Keratinocyte (primary cell): ENCODE measurements around the gene CCDC60. TPM values are rescaled to one million over a fixed set of nuclear protein-coding genes. Genes with fewer than 3 reads are reported as not detected.

Experiments used
- DNase-seq: peaks from one replicate; pipeline ENCODE4 v3.0.0-alpha.2; 2011; ENCODE audit warnings: low read depth, missing footprints, low spot score
- FAIRE-seq: peaks from 2 replicates; lab custom pipeline; 2011; peaks lifted over from hg19 to GRCh38; lab: Jason Lieb, UNC
- H2AFZ ChIP-seq: 2 replicates; pipeline ENCODE4 v1.6.0; 2012; ENCODE audit warnings: low read length, control low read depth, inconsistent platforms; ENCODE audit not compliant: control insufficient read depth
- H3K27ac ChIP-seq: 2 replicates; pipeline ENCODE4 v1.5.1; 2011; ENCODE audit warnings: low read length; ENCODE audit not compliant: control insufficient read depth, insufficient read depth
- H3K27me3 ChIP-seq: 3 replicates; pipeline ENCODE4 v1.6.0; 2011; ENCODE audit warnings: low read length; ENCODE audit not compliant: control insufficient read depth, insufficient read depth; ENCODE audit errors: extremely low read depth
- H3K36me3 ChIP-seq, 2 experiments: 2 replicates in 1 of 2; 3 replicates in 1 of 2; pipeline ENCODE4 v1.5.1; 2011; ENCODE audit warnings: low read length in 2 of 2, mild to moderate bottlenecking in 1 of 2; ENCODE audit not compliant: control insufficient read depth in 2 of 2, insufficient read depth in 2 of 2; ENCODE audit errors: extremely low read depth in 1 of 2
- H3K4me1 ChIP-seq: 3 replicates; pipeline ENCODE4 v1.5.1; 2011; ENCODE audit warnings: low read length; ENCODE audit not compliant: control insufficient read depth, insufficient read depth; ENCODE audit errors: extremely low read depth
- H3K4me2 ChIP-seq: 3 replicates; pipeline ENCODE4 v1.6.0; 2011; ENCODE audit warnings: low read depth, low read length; ENCODE audit not compliant: control insufficient read depth, insufficient read depth; ENCODE audit errors: extremely low read depth
- H3K4me3 ChIP-seq, 3 experiments: fragments of 200-600 bp in 1 of 3; sonication (generic) in 1 of 3; 2 replicates in 2 of 3; 3 replicates in 1 of 3; pipeline ENCODE4 v1.5.1; 2011 to 2016; ENCODE audit warnings: low read length in 3 of 3, mild to moderate bottlenecking in 3 of 3, control low read depth in 2 of 3, inconsistent platforms in 1 of 3, low read depth in 1 of 3, mixed read lengths in 1 of 3, mixed run types in 1 of 3, moderate library complexity in 1 of 3; ENCODE audit not compliant: control insufficient read depth in 2 of 3, insufficient read depth in 2 of 3; ENCODE audit errors: extremely low read depth in 1 of 3
- H3K79me2 ChIP-seq: 2 replicates; pipeline ENCODE4 v1.6.0; 2012; ENCODE audit warnings: low read length; ENCODE audit not compliant: control insufficient read depth, insufficient read depth
- H3K9ac ChIP-seq: 3 replicates; pipeline ENCODE4 v1.6.0; 2011; ENCODE audit warnings: low read length; ENCODE audit not compliant: control insufficient read depth, insufficient read depth; ENCODE audit errors: extremely low read depth
- H3K9me1 ChIP-seq: 3 replicates; pipeline ENCODE4 v1.6.0; 2011; ENCODE audit warnings: low read length; ENCODE audit not compliant: control insufficient read depth, insufficient read depth; ENCODE audit errors: extremely low read depth
- H3K9me3 ChIP-seq: 2 replicates; pipeline ENCODE4 v1.5.1; 2012; ENCODE audit warnings: low read depth, low read length; ENCODE audit not compliant: control insufficient read depth
- H4K20me1 ChIP-seq: 3 replicates; pipeline ENCODE4 v1.6.0; 2011; ENCODE audit warnings: low read length; ENCODE audit not compliant: control insufficient read depth, insufficient read depth; ENCODE audit errors: extremely low read depth
- EZH2 ChIP-seq: IDR thresholded peaks from one replicate; pipeline ENCODE4 v1.6.1; 2012; ENCODE audit warnings: inconsistent platforms, mild to moderate bottlenecking, low read length, moderate library complexity
- dilution Hi-C: fragments of 300-500 bp; cut with MboI; formaldehyde crosslinking; loops from one replicate; pipeline ENCODE4 v1.7.0; 2020; ENCODE audit warnings: low sequenced_read_pairs; ENCODE audit not compliant: extremely low pct_ligation_motif_present
- polyA plus RNA-seq, 5 experiments: library from polyadenylated mRNA; depleted of rRNA in 3 of 5; stranded (reverse) in 3 of 5; stranded (forward) in 1 of 5; unstranded in 1 of 5; fragments of >200 nt; gene quantifications; 1 replicate in 1 of 5; 2 replicates in 3 of 5; 3 replicates in 1 of 5; pipeline versions ENCODE4 v1.2.1 to v1.2.3, GENCODE V29; 2011 to 2012; ENCODE audit warnings: missing spikeins in 2 of 5, low read depth in 1 of 5, low replicate concordance in 1 of 5
- TF ChIP-seq, protein P1 (sequence below), 3 experiments: IDR thresholded peaks in 1 of 3; conservative IDR thresholded peaks in 1 of 3; optimal IDR thresholded peaks in 1 of 3; 2 replicates in 2 of 3; 3 replicates in 1 of 3; pipeline versions ENCODE3 to v1.5.1; 2011; ENCODE audit warnings: low read length in 3 of 3, mild to moderate bottlenecking in 3 of 3, moderate library complexity in 2 of 3, control low read depth in 1 of 3, inconsistent platforms in 1 of 3; ENCODE audit not compliant: insufficient read depth in 2 of 3; ENCODE audit errors: extremely low read depth in 1 of 3

CCDC60 gene
- polyA plus RNA-seq, 1 donor (not counting 4 experiments of a cell fraction or from before 2014, with no cell fraction given), result 0.09 TPM

DNA sequence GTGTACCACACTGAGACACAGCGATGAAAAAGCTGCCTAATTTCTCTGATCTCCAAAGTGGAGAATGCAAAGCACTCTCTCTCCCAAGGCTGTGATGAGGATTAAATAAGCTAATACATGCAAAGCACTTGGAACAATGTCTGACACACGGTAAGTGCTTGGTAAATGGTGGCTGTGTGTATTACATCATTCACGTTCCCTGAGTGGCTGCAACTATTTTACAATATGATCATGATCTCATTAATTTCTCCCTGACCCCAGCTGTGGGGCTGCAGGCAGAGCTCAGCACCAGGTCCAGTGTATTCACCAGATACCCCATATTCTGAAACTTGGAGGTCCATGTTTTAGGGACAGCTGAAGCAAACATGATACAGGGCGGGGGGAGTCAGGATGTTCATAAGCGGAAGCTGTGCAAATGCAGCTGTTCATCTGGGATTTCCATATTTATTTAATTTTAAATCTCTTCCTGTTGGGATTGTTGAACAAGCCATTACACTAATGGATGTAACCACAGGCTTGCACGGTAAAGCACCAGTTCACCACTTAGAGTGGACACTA lies 106.4 kb downstream of the CCDC60 start:
- Histone ChIP-seq H3K79me2 (no peaks in the 10 kb centered on the region), H3K4me3 (no peak overlapping the region), H3K9me1 (no peaks in the 10 kb centered on the region), H2AFZ (no peak overlapping the region), H3K36me3 (no peaks in the 10 kb centered on the region), H3K27me3 (no peaks in the 10 kb centered on the region), H4K20me1 (no peaks in the 10 kb centered on the region), H3K9ac (no peak overlapping the region), H3K4me2 (no peak overlapping the region), H3K27ac (no peak overlapping the region), H3K4me1 (no peaks in the 10 kb centered on the region), H3K9me3 (no peaks in the 10 kb centered on the region)
- DNase-seq (no peak), FAIRE-seq (no peak)
- dilution Hi-C loops, result no loop called here
- TF ChIP-seq, protein P1, sequence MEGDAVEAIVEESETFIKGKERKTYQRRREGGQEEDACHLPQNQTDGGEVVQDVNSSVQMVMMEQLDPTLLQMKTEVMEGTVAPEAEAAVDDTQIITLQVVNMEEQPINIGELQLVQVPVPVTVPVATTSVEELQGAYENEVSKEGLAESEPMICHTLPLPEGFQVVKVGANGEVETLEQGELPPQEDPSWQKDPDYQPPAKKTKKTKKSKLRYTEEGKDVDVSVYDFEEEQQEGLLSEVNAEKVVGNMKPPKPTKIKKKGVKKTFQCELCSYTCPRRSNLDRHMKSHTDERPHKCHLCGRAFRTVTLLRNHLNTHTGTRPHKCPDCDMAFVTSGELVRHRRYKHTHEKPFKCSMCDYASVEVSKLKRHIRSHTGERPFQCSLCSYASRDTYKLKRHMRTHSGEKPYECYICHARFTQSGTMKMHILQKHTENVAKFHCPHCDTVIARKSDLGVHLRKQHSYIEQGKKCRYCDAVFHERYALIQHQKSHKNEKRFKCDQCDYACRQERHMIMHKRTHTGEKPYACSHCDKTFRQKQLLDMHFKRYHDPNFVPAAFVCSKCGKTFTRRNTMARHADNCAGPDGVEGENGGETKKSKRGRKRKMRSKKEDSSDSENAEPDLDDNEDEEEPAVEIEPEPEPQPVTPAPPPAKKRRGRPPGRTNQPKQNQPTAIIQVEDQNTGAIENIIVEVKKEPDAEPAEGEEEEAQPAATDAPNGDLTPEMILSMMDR (optimal IDR thresholded peaks at IDR 0.05 in 1 of 3, IDR thresholded peaks at IDR 0.05 in 1 of 3, conservative IDR thresholded peaks at IDR 0.05 in 1 of 3; ENCODE audit: extremely low read depth in 1 of 3, insufficient read depth in 2 of 3, low read length in 3 of 3), result no peak
- no peak for TF ChIP-seq EZH2

DNA sequence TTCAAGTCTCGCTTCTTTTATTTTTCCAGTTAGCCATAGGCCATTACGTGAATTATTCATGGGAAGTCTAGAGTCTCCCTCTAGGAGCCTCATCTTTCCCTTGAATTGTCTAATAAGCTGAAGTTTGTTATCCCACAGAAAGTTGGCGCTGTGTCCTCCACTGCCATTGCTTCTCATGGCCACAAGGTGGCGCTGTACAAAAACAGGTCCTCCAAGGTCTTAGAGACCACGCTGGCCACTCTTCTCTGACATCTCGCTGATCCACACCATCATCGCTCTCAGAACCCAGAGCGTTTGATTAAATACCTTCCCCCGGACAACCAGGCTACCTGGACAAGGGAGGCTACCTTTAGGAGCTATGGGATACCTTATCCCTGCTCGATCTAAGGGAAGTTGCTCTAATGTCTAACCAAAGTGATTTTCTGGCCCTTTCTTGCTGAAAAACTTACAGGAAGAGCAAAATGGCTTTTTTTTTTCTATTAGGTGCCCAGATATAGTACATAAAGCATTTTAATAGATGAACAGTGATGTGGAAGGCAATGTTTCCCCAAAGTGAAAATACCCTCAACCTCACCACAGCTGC lies 110.0 kb downstream of the CCDC60 start:
- Histone ChIP-seq H3K27me3 (no peaks in the 10 kb centered on the region), H3K4me2 (no peak overlapping the region), H3K27ac (no peak overlapping the region), H3K9me1 (no peaks in the 10 kb centered on the region), H3K79me2 (no peaks in the 10 kb centered on the region), H3K36me3 (no peaks in the 10 kb centered on the region), H3K9ac (no peak overlapping the region), H3K4me3 (no peak overlapping the region), H2AFZ (no peak overlapping the region), H3K9me3 (no peaks in the 10 kb centered on the region), H4K20me1 (no peaks in the 10 kb centered on the region), H3K4me1 (no peaks in the 10 kb centered on the region)
- dilution Hi-C loops, result no loop called here
- DNase-seq (no peak), FAIRE-seq (no peak)
- TF ChIP-seq, protein P1 (optimal IDR thresholded peaks at IDR 0.05 in 1 of 3, IDR thresholded peaks at IDR 0.05 in 1 of 3, conservative IDR thresholded peaks at IDR 0.05 in 1 of 3; ENCODE audit: extremely low read depth in 1 of 3, insufficient read depth in 2 of 3, low read length in 3 of 3), result peak; percentile 53 to 76 (median 54)
- TF ChIP-seq EZH2, result no peak
